ENCODE data around the gene CDC40. TPM values are rescaled to one million over a fixed set of nuclear protein-coding genes. Genes with fewer than 3 reads are reported as not detected.
A peak's percentile ranks its signal among the peaks of the same experiment; 100 is the strongest.

The CDC40 gene
- total and polyA plus RNA-seq, 9 of the 15 experiments (the other 6 are each of a cell fraction or from before 2014, with no cell fraction given): 9.7 to 26.3 (median 15.7) TPM

GRCh38 chr6:110201151-110201884 lies 21.1 kb downstream of the CDC40 start:
- no TSS peak for BruUV-seq (replicated peaks)
- TF ChIP-seq TCF3 (CRISPR knock-in tag; IDR thresholded peaks at IDR 0.05): peak; percentile 5; the same call in 1 of the 2 replicates
- TF ChIP-seq MXI1 (IDR thresholded peaks at IDR 0.05; ENCODE audit: low read depth, low read length): no peak
- 0 out of 2 replicates have a peak, but pooled peaks have one; percentile 4 for TF ChIP-seq ARID1B (IDR thresholded peaks at IDR 0.05)
- TF ChIP-seq CBFA2T3 (IDR thresholded peaks at IDR 0.05): peak; percentile 48
- ChIA-PET CTCF (ENCODE audit: low intra/inter-chr PET ratio) (no interaction called here), POLR2A (interaction anchor here (1.0 to 1.5 kb wide), 2 partner anchors 15 to 22 kb away, joined by 3 to 4 read pairs; partner anchors contain the start of gene WASF1)
- H3K9me3 ChIP-seq (replicated peaks; ENCODE audit: control insufficient read depth, insufficient read depth, low read depth, low read length): no peaks in the 10 kb centered on the region
- no peak overlapping the region for H3K4me2 ChIP-seq (ENCODE audit: insufficient read depth, low read length)
- H2AFZ ChIP-seq (ENCODE audit: low read depth, low read length): no peak overlapping the region
- H3K9me1 ChIP-seq (ENCODE audit: control insufficient read depth, insufficient read depth, low read length): no peaks in the 10 kb centered on the region
- H3K4me3 ChIP-seq: no peak overlapping the region
- WGBS (ENCODE audit: insufficient coverage, low coverage, missing lambda C conversion rate): 46% methylated on average over 3 of the region's 3 CpGs
- H3K4me1 ChIP-seq (replicated peaks in 1 of 2; ENCODE audit: control insufficient read depth in 2 of 2, insufficient read depth in 2 of 2, low read length in 2 of 2): peaks cover 0 to 3% of the 10 kb centered on the region in 2 experiments; a peak in 1 of 5 replicates
- in situ Hi-C loops (cut with MboI): no loop called here
- DNase-seq (ENCODE audit: extremely low read depth in 1 of 4, low spot score in 3 of 4) (peak in 1 of 4 experiments; percentile 26), ATAC-seq (peak; percentile 62), FAIRE-seq (no peak)
- H3K36me3 ChIP-seq (ENCODE audit: control insufficient read depth, insufficient read depth, low read length): no peaks in the 10 kb centered on the region; the same call in 2 of the 3 replicates
- peak overlapping the region; percentile 12; the same call in 1 of the 3 replicates for H3K27ac ChIP-seq (ENCODE audit: extremely low read depth, low read depth, low read length)
- H3K27me3 ChIP-seq (ENCODE audit: control insufficient read depth in 2 of 2, insufficient read depth in 2 of 2, low read length in 2 of 2): no peaks in the 10 kb centered on the region
- no peaks in the 10 kb centered on the region for H4K20me1 ChIP-seq (replicated peaks; ENCODE audit: control insufficient read depth, insufficient read depth, low read length)
- no peak overlapping the region for H3K9ac ChIP-seq (ENCODE audit: insufficient read depth in 1 of 2, low read depth in 2 of 2, low read length in 2 of 2)
- peaks cover 8% of the 10 kb centered on the region; the same call in 2 of the 3 replicates for H3K79me2 ChIP-seq (ENCODE audit: control insufficient read depth, insufficient read depth, low read length)
- intact Hi-C loops (cut with micrococcal nuclease): no loop called here

- CTCF ChIA-PET (ENCODE audit: low intra/inter-chr PET ratio): no interaction called here
- Histone ChIP-seq H3K27me3 (ENCODE audit: control insufficient read depth in 2 of 2, insufficient read depth in 2 of 2, low read length in 2 of 2) (no peaks in the 10 kb centered on the region), H3K4me3 (no peak overlapping the region), H3K9me1 (ENCODE audit: control insufficient read depth, insufficient read depth, low read length) (no peaks in the 10 kb centered on the region), H2AFZ (ENCODE audit: low read depth, low read length) (no peak overlapping the region), H3K4me2 (ENCODE audit: insufficient read depth, low read length) (no peak overlapping the region), H3K79me2 (ENCODE audit: control insufficient read depth, insufficient read depth, low read length) (no peaks in the 10 kb centered on the region), H4K20me1 (replicated peaks; ENCODE audit: control insufficient read depth, insufficient read depth, low read length) (no peaks in the 10 kb centered on the region), H3K4me1 (replicated peaks in 1 of 2; ENCODE audit: control insufficient read depth in 2 of 2, insufficient read depth in 2 of 2, low read length in 2 of 2) (no peaks in the 10 kb centered on the region), H3K27ac (ENCODE audit: extremely low read depth, low read depth, low read length) (no peak overlapping the region), H3K9me3 (replicated peaks; ENCODE audit: control insufficient read depth, insufficient read depth, low read depth, low read length) (no peaks in the 10 kb centered on the region), H3K9ac (ENCODE audit: insufficient read depth in 1 of 2, low read depth in 2 of 2, low read length in 2 of 2) (no peak overlapping the region), H3K36me3 (ENCODE audit: control insufficient read depth, insufficient read depth, low read length) (peaks cover 38% of the 10 kb centered on the region)
- FAIRE-seq (no peak), ATAC-seq (no peak), DNase-seq (ENCODE audit: extremely low read depth in 1 of 4, low spot score in 3 of 4) (no peak)
- in situ Hi-C loops (cut with MboI): no loop called here
- WGBS (ENCODE audit: insufficient coverage, low coverage, missing lambda C conversion rate): 96% methylated on average over 3 of the region's 3 CpGs
- intact Hi-C loops (cut with micrococcal nuclease): no loop called here
- POLR2A ChIA-PET: interaction anchor here (1.1 kb wide), 1 partner anchor 10 kb away, joined by 3 read pairs; no protein-coding TSS in a partner anchor
- TF ChIP-seq SIRT6 (IDR thresholded peaks at IDR 0.05; ENCODE audit: low read depth, low read length) (no peak), SNRNP70 (optimal IDR thresholded peaks at IDR 0.05; ENCODE audit: low read depth, low read length) (no peak), PKNOX1 (IDR thresholded peaks at IDR 0.05) (no peak), NFIC (IDR thresholded peaks at IDR 0.05) (peak; percentile 99), BDP1 (IDR thresholded peaks at IDR 0.05; ENCODE audit: insufficient read depth, insufficient read length) (no peak), BRD4 (IDR thresholded peaks at IDR 0.05) (no peak), SMAD1 (IDR thresholded peaks at IDR 0.05; ENCODE audit: low read depth, low read length, partially characterized antibody) (peak; percentile 55), DLX4 (CRISPR knock-in tag; IDR thresholded peaks at IDR 0.05) (no peak), NFIX (CRISPR knock-in tag; IDR thresholded peaks at IDR 0.05; ENCODE audit: low read depth) (peak; percentile 99)
- no TSS peak for BruUV-seq (replicated peaks)
Observed at GRCh38 chr6:110207652-110208051, 27.4 kb downstream of the CDC40 start.
